Nephron progenitor cell (in vitro differentiated cells): ENCODE measurements around the gene MITF.

Experiments
- DNase-seq: peaks from one replicate; pipeline ENCODE4 v3.0.0; 2021
- H3K27ac Mint-ChIP-seq: 2 replicates; pipeline ENCODE4 v1.8.0; 2021; ENCODE audit warnings: mild to moderate bottlenecking, moderate library complexity, mixed read lengths
- H3K27me3 Mint-ChIP-seq: 2 replicates; pipeline ENCODE4 v1.8.0; 2021; ENCODE audit warnings: mild to moderate bottlenecking, low read depth, mixed read lengths; ENCODE audit not compliant: poor library complexity
- H3K36me3 Mint-ChIP-seq: 2 replicates; pipeline ENCODE4 v1.8.0; 2021; ENCODE audit warnings: low read depth, mixed read lengths
- H3K4me1 Mint-ChIP-seq: 2 replicates; pipeline ENCODE4 v1.8.0; 2021; ENCODE audit warnings: mixed read lengths
- H3K4me3 Mint-ChIP-seq: 2 replicates; pipeline ENCODE4 v1.8.0; 2021; ENCODE audit warnings: mild to moderate bottlenecking, moderate library complexity, mixed read lengths
- H3K9me3 Mint-ChIP-seq: 2 replicates; pipeline ENCODE4 v1.8.0; 2021; ENCODE audit warnings: mild to moderate bottlenecking, moderate library complexity, mixed read lengths
- CTCF ChIP-seq: fragments of 200-600 bp; sonication (generic); IDR thresholded peaks from 2 replicates; pipeline ENCODE4 v1.5.0; 2021; ENCODE audit warnings: antibody characterized with exemption

Gene MITF

DNA sequence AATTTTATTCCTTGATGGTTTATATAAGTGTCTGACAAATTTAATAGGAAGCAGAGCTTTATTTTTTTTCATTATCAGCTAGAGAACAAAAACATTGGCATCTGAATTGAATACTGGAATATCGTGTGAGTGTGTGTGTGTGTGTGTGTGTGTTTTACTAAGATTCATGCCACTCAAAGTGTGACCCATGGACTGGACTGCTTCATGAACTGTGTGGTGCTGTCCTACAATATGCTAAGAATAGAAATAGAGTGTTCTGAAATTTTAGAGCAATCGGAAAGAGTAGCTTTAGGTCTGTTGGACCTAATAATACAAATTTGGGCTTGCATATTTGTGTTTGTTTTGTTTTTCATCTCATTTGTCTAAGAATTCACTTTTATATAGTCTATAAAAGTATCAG, 89.6 kb downstream of the MITF start:
- no peaks in the 10 kb centered on the region for H3K27me3 Mint-ChIP-seq
- no peaks in the 10 kb centered on the region for H3K9me3 Mint-ChIP-seq
- H3K4me1 Mint-ChIP-seq: no peaks in the 10 kb centered on the region
- no peak overlapping the region for H3K4me3 Mint-ChIP-seq
- H3K36me3 Mint-ChIP-seq: no peaks in the 10 kb centered on the region
- no peak overlapping the region for H3K27ac Mint-ChIP-seq
- TF ChIP-seq CTCF: no peak
- DNase-seq: no peak

DNA sequence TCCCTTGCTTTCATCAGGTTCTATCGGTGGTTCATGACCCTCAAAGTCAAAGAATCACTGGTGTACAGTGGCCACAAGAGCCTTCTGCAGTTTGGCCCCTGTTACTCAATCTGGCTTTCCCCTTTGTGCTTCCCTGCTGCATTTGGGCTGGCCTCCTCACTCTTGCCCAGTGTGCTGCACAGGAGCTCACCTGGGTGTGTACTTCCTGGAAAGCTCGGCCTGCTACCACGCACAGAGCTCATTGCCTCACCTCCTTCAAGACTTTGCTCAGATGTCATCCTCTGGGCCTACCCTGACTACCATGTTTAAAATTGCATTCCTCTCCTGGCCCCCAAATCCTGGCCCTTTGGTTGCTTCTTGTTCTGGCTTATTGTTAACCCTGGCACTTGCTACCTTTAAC, 90.9 kb downstream of the MITF start:
- H3K27ac Mint-ChIP-seq: no peak overlapping the region
- peaks cover 10% of the 10 kb centered on the region for H3K9me3 Mint-ChIP-seq
- H3K36me3 Mint-ChIP-seq: no peaks in the 10 kb centered on the region
- no peaks in the 10 kb centered on the region for H3K27me3 Mint-ChIP-seq
- H3K4me3 Mint-ChIP-seq: no peak overlapping the region
- H3K4me1 Mint-ChIP-seq: no peaks in the 10 kb centered on the region
- no peak for TF ChIP-seq CTCF
- no peak for DNase-seq

DNA sequence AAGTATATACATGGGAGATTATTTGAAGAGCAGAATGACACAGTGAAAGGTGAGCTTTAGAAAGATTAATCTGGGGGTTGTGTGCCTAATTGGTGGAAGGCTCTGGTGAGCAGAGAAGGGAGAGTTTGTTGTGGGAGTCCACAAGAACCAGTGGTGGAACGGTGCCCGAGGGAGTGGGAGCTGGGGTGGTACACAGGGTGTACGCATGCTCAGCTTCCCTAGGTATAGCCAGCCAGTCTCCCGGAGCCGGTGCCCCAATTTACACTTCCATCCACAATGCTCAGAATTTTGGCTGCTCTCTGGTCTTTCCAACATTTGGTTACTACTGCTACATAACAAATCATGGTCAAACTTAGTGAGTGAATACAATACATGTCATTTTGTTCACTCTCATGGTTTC, 92.5 kb downstream of the MITF start:
- H3K36me3 Mint-ChIP-seq: no peaks in the 10 kb centered on the region
- H3K9me3 Mint-ChIP-seq: peaks cover 20% of the 10 kb centered on the region
- H3K27ac Mint-ChIP-seq: no peak overlapping the region
- no peaks in the 10 kb centered on the region for H3K4me1 Mint-ChIP-seq
- TF ChIP-seq CTCF: no peak
- DNase-seq: no peak
- H3K27me3 Mint-ChIP-seq: no peaks in the 10 kb centered on the region
- no peak overlapping the region for H3K4me3 Mint-ChIP-seq

DNA sequence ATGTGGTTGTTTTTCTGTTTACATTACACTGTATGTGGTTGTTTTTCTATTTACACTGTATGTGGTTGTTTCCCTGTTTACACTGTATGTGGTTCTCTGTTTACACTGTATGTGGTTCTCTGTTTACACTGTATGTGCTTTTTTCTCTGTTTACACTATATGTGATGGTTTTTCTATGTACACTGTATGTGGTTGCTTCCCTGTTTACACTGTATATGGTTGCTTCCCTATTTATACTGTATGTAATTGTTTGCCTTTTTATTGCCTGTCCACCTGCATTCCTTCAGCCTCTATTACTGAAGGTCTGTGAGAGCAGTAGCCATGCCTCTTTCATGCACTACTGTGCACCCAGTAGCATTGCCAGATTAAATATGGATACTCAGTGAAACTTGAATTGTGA, 94.3 kb downstream of the MITF start:
- DNase-seq: no peak
- H3K4me3 Mint-ChIP-seq: no peak overlapping the region
- H3K36me3 Mint-ChIP-seq: no peaks in the 10 kb centered on the region
- no peaks in the 10 kb centered on the region for H3K27me3 Mint-ChIP-seq
- TF ChIP-seq CTCF: no peak
- no peaks in the 10 kb centered on the region for H3K4me1 Mint-ChIP-seq
- no peak overlapping the region for H3K27ac Mint-ChIP-seq
- peaks cover 20% of the 10 kb centered on the region for H3K9me3 Mint-ChIP-seq

GRCh38 chr3:69838217-69838616, 99.0 kb downstream of the MITF start:
- peaks cover 4% of the 10 kb centered on the region for H3K27me3 Mint-ChIP-seq
- no peak for DNase-seq
- H3K4me1 Mint-ChIP-seq: no peaks in the 10 kb centered on the region
- TF ChIP-seq CTCF: no peak
- H3K36me3 Mint-ChIP-seq: no peaks in the 10 kb centered on the region
- H3K9me3 Mint-ChIP-seq: peaks cover 20% of the 10 kb centered on the region
- no peak overlapping the region for H3K27ac Mint-ChIP-seq
- no peak overlapping the region for H3K4me3 Mint-ChIP-seq

DNA sequence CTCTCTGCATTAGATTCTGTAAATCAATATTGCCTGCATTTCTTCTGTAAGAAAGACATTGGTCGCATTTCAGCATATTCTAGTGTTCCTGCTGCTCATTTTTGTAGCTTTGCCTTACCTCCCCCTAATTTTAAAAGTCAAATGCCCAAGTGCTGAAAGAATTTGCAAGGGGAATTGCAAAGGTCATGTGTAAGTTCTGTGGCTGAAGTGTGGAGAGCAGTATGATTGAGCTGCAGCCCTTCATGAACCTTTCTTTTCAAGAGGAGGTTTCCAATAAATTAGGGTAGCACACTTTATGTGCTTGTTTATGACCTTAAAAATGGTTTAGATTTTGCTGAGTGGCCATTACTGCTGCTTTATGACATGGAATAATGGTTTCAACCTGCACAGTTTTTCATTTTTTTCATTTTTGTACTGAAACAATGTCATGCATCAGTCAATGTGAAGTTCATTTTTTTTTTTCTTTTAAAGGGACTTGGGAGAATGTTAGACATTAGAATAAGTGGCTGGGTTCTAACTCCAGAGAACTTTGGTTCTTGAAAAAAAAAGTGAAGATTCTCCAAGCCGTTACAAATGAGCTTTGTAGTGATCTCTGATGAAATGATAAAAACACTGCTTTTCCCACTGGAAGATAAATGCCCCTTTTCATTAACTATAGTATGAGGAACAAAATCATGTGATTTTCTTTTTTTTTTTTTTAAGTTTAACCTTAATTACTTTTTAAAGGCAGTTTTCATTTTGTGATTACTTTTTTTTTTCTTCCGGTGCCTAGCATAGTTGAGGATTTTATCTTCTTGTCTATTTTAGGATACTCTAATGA, 99.6 kb downstream of the MITF start:
- Mint-ChIP-seq H3K4me3 (no peak overlapping the region), H3K4me1 (no peaks in the 10 kb centered on the region), H3K9me3 (peaks cover 20% of the 10 kb centered on the region), H3K27ac (peak overlapping the region; percentile 41), H3K36me3 (no peaks in the 10 kb centered on the region), H3K27me3 (peaks cover 7% of the 10 kb centered on the region)
- TF ChIP-seq CTCF: no peak
- no peak for DNase-seq
